ENCODE data around the gene TNIP2. TPM values are rescaled to one million over a fixed set of nuclear protein-coding genes. Genes with fewer than 3 reads are reported as not detected.
"Not testable (repeated sequence)": the region's sequence is repeated elsewhere in the genome, so short reads cannot be mapped to it uniquely, and the experiment has no call there.

The TNIP2 gene
- total RNA-seq, 1 donor from 2014 or later = 41.0 TPM

- peak; percentile 64 for DNase-seq (ENCODE audit: low spot score)
These were observed 37.7 kb upstream of the TNIP2 start for GRCh38 chr4:2793586-2794485.

GRCh38 chr4:2792711-2793585, 36.8 kb upstream of the TNIP2 start, which contains the start of gene SH3BP2:
SH3BP2 (plus strand) TSS chr4:2793085; CDS start chr4:2820618, 27,533 bp downstream.
- peak; percentile 83 for DNase-seq (ENCODE audit: low spot score)

GRCh38 chr4:2792396-2792710, 36.2 kb upstream of the TNIP2 start:
- no peak for DNase-seq (ENCODE audit: low spot score)

- DNase-seq (ENCODE audit: low spot score) = peak; percentile 46
These were observed 35.6 kb upstream of the TNIP2 start for GRCh38 chr4:2791518-2792395.

GRCh38 chr4:2790583-2791517, 34.7 kb upstream of the TNIP2 start:
- DNase-seq (ENCODE audit: low spot score) = peak; percentile 45

- no peak for DNase-seq (ENCODE audit: low spot score)
These were observed 33.9 kb upstream of the TNIP2 start for GRCh38 chr4:2789793-2790582.

- no peak for DNase-seq (ENCODE audit: low spot score)
These were observed 33.2 kb upstream of the TNIP2 start for GRCh38 chr4:2789351-2789750.

- DNase-seq (ENCODE audit: low spot score) = no peak
These were observed 32.5 kb upstream of the TNIP2 start for GRCh38 chr4:2788532-2789103.

- no peak for DNase-seq (ENCODE audit: low spot score)
These were observed 32.0 kb upstream of the TNIP2 start for GRCh38 chr4:2788101-2788500.

GRCh38 chr4:2787230-2788100, 31.3 kb upstream of the TNIP2 start:
- DNase-seq (ENCODE audit: low spot score) = no peak

- DNase-seq (ENCODE audit: low spot score) = no peak
These were observed 30.7 kb upstream of the TNIP2 start for GRCh38 chr4:2786794-2787229.

GRCh38 chr4:2786152-2786671, 30.1 kb upstream of the TNIP2 start:
- no peak for DNase-seq (ENCODE audit: low spot score)

- no peak for DNase-seq (ENCODE audit: low spot score)
These were observed 29.5 kb upstream of the TNIP2 start for GRCh38 chr4:2785613-2786012.

GRCh38 chr4:2783790-2784189, 27.7 kb upstream of the TNIP2 start:
- DNase-seq (ENCODE audit: low spot score) = no peak

- no peak for DNase-seq (ENCODE audit: low spot score)
These were observed 25.8 kb upstream of the TNIP2 start for GRCh38 chr4:2781911-2782310.

- not testable (repeated sequence) for DNase-seq (ENCODE audit: low spot score)
These were observed 24.5 kb upstream of the TNIP2 start for GRCh38 chr4:2780643-2781042.

GRCh38 chr4:2771264-2771663, 15.1 kb upstream of the TNIP2 start:
- DNase-seq (ENCODE audit: low spot score) = no peak

GRCh38 chr4:2768921-2769336, 12.8 kb upstream of the TNIP2 start:
- DNase-seq (ENCODE audit: low spot score) = peak; percentile 41
